Measurements from ENCODE around the gene DNAJC17.

DNA sequence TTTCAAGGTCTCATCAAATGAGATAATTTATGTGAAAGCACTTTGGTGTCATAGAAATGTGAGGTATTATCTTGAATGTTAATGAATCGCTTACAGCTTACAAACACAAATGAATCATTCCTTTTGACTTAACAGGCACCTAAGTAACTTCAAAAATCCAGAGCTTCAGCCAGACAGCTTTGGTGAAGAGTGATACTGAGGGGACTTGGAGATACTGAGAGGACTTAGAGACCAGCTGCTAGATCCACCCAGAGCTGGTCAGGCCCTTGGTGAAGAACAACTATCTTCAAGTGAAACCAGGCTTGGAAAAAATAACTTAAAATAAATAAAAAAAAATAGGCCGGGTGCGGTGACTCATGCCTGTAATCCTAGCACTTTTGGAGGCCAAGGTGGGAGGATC lies 16.6 kb downstream of the DNAJC17 start:
- TF ChIP-seq, protein P1, sequence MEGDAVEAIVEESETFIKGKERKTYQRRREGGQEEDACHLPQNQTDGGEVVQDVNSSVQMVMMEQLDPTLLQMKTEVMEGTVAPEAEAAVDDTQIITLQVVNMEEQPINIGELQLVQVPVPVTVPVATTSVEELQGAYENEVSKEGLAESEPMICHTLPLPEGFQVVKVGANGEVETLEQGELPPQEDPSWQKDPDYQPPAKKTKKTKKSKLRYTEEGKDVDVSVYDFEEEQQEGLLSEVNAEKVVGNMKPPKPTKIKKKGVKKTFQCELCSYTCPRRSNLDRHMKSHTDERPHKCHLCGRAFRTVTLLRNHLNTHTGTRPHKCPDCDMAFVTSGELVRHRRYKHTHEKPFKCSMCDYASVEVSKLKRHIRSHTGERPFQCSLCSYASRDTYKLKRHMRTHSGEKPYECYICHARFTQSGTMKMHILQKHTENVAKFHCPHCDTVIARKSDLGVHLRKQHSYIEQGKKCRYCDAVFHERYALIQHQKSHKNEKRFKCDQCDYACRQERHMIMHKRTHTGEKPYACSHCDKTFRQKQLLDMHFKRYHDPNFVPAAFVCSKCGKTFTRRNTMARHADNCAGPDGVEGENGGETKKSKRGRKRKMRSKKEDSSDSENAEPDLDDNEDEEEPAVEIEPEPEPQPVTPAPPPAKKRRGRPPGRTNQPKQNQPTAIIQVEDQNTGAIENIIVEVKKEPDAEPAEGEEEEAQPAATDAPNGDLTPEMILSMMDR (IDR thresholded peaks at IDR 0.05; ENCODE audit: low read length): no peak
- no peak for TF ChIP-seq EZH2 (IDR thresholded peaks at IDR 0.05; ENCODE audit: borderline replicate concordance, low read length)

All from OCI-LY1 (cell line).